Caco-2 (cell line): ENCODE data around the gene GHRH. TPM values are rescaled to one million over a fixed set of nuclear protein-coding genes. Genes with fewer than 3 reads are reported as not detected.

Source experiments
- BruUV-seq: library from RNA; stranded (reverse); fragments of 400-500 nt; replicated peaks from 2 replicates; lab custom pipeline; 2021; lab: Mats Ljungman, UMichigan
- CTCF ChIA-PET: fragments of 300-600 bp; sonication (Branson Sonifier 250); formaldehyde crosslinking; loops from one replicate; lab custom pipeline; 2022; ENCODE audit warnings: antibody characterized with exemption; lab: Charles Lee
- POLR2A ChIA-PET: fragments of 300-600 bp; sonication (Branson Sonifier 250); formaldehyde crosslinking; loops from one replicate; lab custom pipeline; 2022; ENCODE audit warnings: antibody characterized with exemption; lab: Charles Lee
- DNase-seq, 2 experiments: peaks; one replicate each; pipeline versions ENCODE4 v3.0.0 to v3.0.0-alpha.2; 2020 to 2022
- H3K27me3 ChIP-seq: replicated peaks from 2 replicates; pipeline ENCODE4 v1.6.0; 2011; ENCODE audit warnings: low read length; ENCODE audit not compliant: control insufficient read depth, insufficient read depth
- H3K36me3 ChIP-seq: 2 replicates; pipeline ENCODE4 v1.5.1; 2011; ENCODE audit warnings: low read length; ENCODE audit not compliant: control insufficient read depth, insufficient read depth
- H3K4me1 ChIP-seq: fragments of 250-450 bp; sonication (Bioruptor Pico); 2 replicates; pipeline ENCODE4 v1.5.1; 2020; ENCODE audit warnings: mild to moderate bottlenecking
- H3K4me3 ChIP-seq: 2 replicates; pipeline ENCODE4 v1.5.1; 2011; ENCODE audit warnings: low read depth, mild to moderate bottlenecking, control low read depth, low read length
- H3K9me3 ChIP-seq: fragments of 250-450 bp; sonication (Bioruptor Pico); 2 replicates; pipeline ENCODE4 v1.5.1; 2020; ENCODE audit warnings: mild to moderate bottlenecking, moderate library complexity
- H3K27ac Mint-ChIP-seq: one replicate; pipeline ENCODE4 v1.8.0; 2022; ENCODE audit warnings: mixed read lengths; ENCODE audit not compliant: unreplicated experiment
- H3K27me3 Mint-ChIP-seq: one replicate; pipeline ENCODE4 v1.8.0; 2022; ENCODE audit warnings: mixed read lengths; ENCODE audit not compliant: insufficient read depth, unreplicated experiment
- H3K36me3 Mint-ChIP-seq: one replicate; pipeline ENCODE4 v1.8.0; 2022; ENCODE audit warnings: mild to moderate bottlenecking, mixed read lengths; ENCODE audit not compliant: insufficient read depth, unreplicated experiment
- H3K4me1 Mint-ChIP-seq: one replicate; pipeline ENCODE4 v1.8.0; 2022; ENCODE audit warnings: low read depth, mixed read lengths; ENCODE audit not compliant: unreplicated experiment
- H3K4me3 Mint-ChIP-seq: one replicate; pipeline ENCODE4 v1.8.0; 2022; ENCODE audit warnings: mild to moderate bottlenecking, moderate library complexity, mixed read lengths; ENCODE audit not compliant: unreplicated experiment
- H3K9me3 Mint-ChIP-seq: one replicate; pipeline ENCODE4 v1.8.0; 2022; ENCODE audit warnings: mixed read lengths; ENCODE audit not compliant: unreplicated experiment
- intact Hi-C: fragments of 100-400 bp; cut with micrococcal nuclease; formaldehyde crosslinking; loops from one replicate; pipeline ENCODE4 v1.10.0; 2022; ENCODE audit not compliant: unreplicated experiment
- total RNA-seq: library from RNA; stranded (reverse); gene quantifications from 2 replicates; pipeline ENCODE4 v1.2.3, GENCODE V29; 2022
- TF ChIP-seq, protein P1 (sequence below), 2 experiments: fragments of 200-600 bp in 1 of 2; IDR thresholded peaks; 1 replicate in 1 of 2; 2 replicates in 1 of 2; pipeline versions ENCODE4 v1.5.1 to v1.8.0; 2011 to 2022; ENCODE audit warnings: antibody characterized with exemption in 1 of 2, control low read depth in 1 of 2, inconsistent platforms in 1 of 2, low read depth in 1 of 2, low read length in 1 of 2, mild to moderate bottlenecking in 1 of 2, moderate library complexity in 1 of 2; ENCODE audit not compliant: insufficient read depth in 1 of 2, severe bottlenecking in 1 of 2, unreplicated experiment in 1 of 2

GHRH gene
- total RNA-seq, 1 experiment from 2014 or later, result not detected

DNA sequence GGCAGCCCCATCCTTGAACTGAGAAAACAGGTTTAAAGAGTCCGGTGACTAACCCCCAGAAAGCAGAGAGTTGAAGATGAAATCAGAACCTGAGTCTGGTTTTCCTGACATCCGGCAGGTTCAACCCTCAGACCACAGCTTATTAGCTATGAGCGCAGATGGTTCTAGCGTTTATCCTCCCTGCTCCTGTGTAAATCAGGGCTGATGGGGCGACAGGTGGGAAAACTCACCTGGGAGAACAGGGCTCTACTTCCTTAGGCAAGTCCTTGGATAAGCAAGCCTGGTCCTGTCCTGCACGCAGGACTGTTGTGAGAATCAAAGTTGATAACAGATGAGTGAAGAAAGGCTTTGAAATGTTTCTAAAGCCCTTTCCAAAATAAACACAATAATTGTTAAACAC, 31.4 kb downstream of the GHRH start:
- Mint-ChIP-seq H3K4me1 (no peaks in the 10 kb centered on the region), H3K27me3 (no peaks in the 10 kb centered on the region), H3K4me3 (no peak overlapping the region), H3K36me3 (peaks cover 99% of the 10 kb centered on the region), H3K9me3 (no peaks in the 10 kb centered on the region), H3K27ac (no peak overlapping the region)
- ChIA-PET POLR2A (interaction anchor here (0.7 kb wide), 1 partner anchor 8 kb away, joined by 3 read pairs; no protein-coding TSS in a partner anchor), CTCF (no interaction called here)
- Histone ChIP-seq H3K4me1 (no peaks in the 10 kb centered on the region), H3K36me3 (peaks cover 12% of the 10 kb centered on the region), H3K9me3 (no peaks in the 10 kb centered on the region), H3K27me3 (no peaks in the 10 kb centered on the region), H3K4me3 (no peak overlapping the region)
- no TSS peak for BruUV-seq
- DNase-seq, result no peak
- TF ChIP-seq, protein P1, sequence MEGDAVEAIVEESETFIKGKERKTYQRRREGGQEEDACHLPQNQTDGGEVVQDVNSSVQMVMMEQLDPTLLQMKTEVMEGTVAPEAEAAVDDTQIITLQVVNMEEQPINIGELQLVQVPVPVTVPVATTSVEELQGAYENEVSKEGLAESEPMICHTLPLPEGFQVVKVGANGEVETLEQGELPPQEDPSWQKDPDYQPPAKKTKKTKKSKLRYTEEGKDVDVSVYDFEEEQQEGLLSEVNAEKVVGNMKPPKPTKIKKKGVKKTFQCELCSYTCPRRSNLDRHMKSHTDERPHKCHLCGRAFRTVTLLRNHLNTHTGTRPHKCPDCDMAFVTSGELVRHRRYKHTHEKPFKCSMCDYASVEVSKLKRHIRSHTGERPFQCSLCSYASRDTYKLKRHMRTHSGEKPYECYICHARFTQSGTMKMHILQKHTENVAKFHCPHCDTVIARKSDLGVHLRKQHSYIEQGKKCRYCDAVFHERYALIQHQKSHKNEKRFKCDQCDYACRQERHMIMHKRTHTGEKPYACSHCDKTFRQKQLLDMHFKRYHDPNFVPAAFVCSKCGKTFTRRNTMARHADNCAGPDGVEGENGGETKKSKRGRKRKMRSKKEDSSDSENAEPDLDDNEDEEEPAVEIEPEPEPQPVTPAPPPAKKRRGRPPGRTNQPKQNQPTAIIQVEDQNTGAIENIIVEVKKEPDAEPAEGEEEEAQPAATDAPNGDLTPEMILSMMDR (IDR thresholded peaks at IDR 0.05; ENCODE audit: insufficient read depth in 1 of 2, low read depth in 1 of 2, low read length in 1 of 2, severe bottlenecking in 1 of 2, unreplicated experiment in 1 of 2), result no peak
- intact Hi-C loops, result no loop called here

DNA sequence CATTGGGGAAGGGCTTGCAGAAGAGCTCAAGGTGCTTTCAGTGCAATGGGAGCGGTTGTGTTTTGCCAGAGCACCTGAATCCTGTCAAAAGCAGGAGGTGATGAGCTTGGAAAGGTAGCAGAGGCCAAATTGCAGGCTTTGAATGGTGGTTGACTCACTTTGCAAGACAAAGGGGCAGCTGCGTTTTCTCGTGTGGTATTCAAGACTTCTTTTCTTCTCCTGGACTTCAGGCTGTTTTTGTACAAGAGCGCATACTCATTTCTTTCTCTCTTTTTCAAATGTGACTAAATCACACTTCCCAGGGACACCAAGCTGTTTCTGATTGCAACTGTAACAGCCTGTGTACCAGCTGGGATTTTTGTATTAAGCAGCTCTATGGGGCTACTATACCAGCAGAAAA, 32.3 kb downstream of the GHRH start:
- Histone ChIP-seq H3K27me3 (no peaks in the 10 kb centered on the region), H3K9me3 (no peaks in the 10 kb centered on the region), H3K4me1 (no peaks in the 10 kb centered on the region), H3K36me3 (peaks cover 10% of the 10 kb centered on the region), H3K4me3 (no peak overlapping the region)
- POLR2A ChIA-PET, result interaction anchor here (0.5 to 0.6 kb wide), 2 partner anchors 46 to 153 kb away, joined by 3 read pairs; no protein-coding TSS in a partner anchor
- no peaks in the 10 kb centered on the region for H3K4me1 Mint-ChIP-seq
- no peak overlapping the region for H3K4me3 Mint-ChIP-seq
- CTCF ChIA-PET, result interaction anchor here (0.9 kb wide), 1 partner anchor 8 kb away, joined by 3 read pairs; no protein-coding TSS in a partner anchor
- DNase-seq, result peak in 1 of 2 experiments; percentile 30
- H3K27ac Mint-ChIP-seq, result no peak overlapping the region
- intact Hi-C loops, result no loop called here
- peaks cover 99% of the 10 kb centered on the region for H3K36me3 Mint-ChIP-seq
- H3K27me3 Mint-ChIP-seq, result no peaks in the 10 kb centered on the region
- no peaks in the 10 kb centered on the region for H3K9me3 Mint-ChIP-seq
- TF ChIP-seq, protein P1 (IDR thresholded peaks at IDR 0.05; ENCODE audit: insufficient read depth in 1 of 2, low read depth in 1 of 2, low read length in 1 of 2, severe bottlenecking in 1 of 2, unreplicated experiment in 1 of 2), result no peak
- no TSS peak for BruUV-seq

DNA sequence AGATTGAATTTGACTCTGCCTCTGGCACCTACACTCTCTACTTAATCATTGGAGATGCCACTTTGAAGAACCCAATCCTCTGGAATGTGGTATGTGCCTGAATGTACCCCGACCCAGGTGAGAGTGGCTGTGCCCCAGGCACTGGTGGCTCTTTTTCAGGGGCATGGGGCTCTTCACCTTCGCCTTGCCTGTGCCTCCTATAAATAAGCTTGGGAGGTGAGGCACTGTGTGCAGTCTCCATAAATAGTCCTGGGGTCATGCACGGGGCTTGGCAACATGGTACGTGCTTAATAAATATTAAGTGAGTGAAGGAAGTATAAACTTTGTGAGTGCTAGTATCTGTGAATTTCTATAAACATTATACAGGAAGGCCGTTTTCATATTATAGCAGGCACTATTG, 33.0 kb downstream of the GHRH start:
- TF ChIP-seq, protein P1 (IDR thresholded peaks at IDR 0.05; ENCODE audit: insufficient read depth in 1 of 2, low read depth in 1 of 2, low read length in 1 of 2, severe bottlenecking in 1 of 2, unreplicated experiment in 1 of 2), result no peak
- H3K4me1 ChIP-seq, result no peaks in the 10 kb centered on the region
- no peaks in the 10 kb centered on the region for H3K27me3 ChIP-seq
- peaks cover 99% of the 10 kb centered on the region for H3K36me3 Mint-ChIP-seq
- no peak overlapping the region for H3K27ac Mint-ChIP-seq
- TSS peak; percentile 9 for BruUV-seq
- peak in 1 of 2 experiments; percentile 21 for DNase-seq
- no peaks in the 10 kb centered on the region for H3K27me3 Mint-ChIP-seq
- no peak overlapping the region for H3K4me3 ChIP-seq
- intact Hi-C loops, result no loop called here
- H3K36me3 ChIP-seq, result peaks cover 15% of the 10 kb centered on the region
- CTCF ChIA-PET, result no interaction called here
- H3K4me1 Mint-ChIP-seq, result no peaks in the 10 kb centered on the region
- no peak overlapping the region for H3K4me3 Mint-ChIP-seq
- POLR2A ChIA-PET, result interaction anchor here (0.6 kb wide), 1 partner anchor 153 kb away, joined by 3 read pairs; no protein-coding TSS in a partner anchor
- H3K9me3 ChIP-seq, result no peaks in the 10 kb centered on the region
- H3K9me3 Mint-ChIP-seq, result no peaks in the 10 kb centered on the region
